Stimulated activated CD8-positive, alpha-beta memory T cell treated with anti-CD3 and anti-CD28 coated beads, Interleukin-2, amount 100 ng/mL, for 1 hour (primary cell): Measurements from ENCODE around the gene MPZL1.

ENCODE experiments used
- DNase-seq, 2 donors: peaks; one replicate each; pipeline ENCODE4 v3.0.0-alpha.2; 2020; ENCODE audit warnings: low read depth in 2 of 2

The MPZL1 gene

DNA sequence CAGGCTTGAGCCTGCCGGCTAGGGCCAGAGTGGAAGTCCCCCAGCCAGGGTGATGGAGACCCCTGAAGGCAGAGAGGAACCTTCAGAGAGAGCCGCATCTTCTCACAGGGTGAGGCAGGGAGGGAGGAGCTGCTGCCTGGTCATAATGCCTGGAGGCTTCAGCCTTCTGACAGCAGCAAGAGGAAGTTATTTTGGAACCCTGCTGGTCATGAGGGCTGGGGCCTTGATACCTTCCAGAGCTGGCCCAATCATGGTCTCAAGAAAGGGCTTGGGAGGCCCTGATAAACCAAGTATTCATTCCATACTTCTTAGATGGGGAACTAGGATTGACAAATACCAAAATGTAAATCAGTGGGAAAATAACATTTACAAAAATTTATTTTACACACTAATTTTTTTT, 26.6 kb upstream of the MPZL1 start:
- no peak for DNase-seq

DNA sequence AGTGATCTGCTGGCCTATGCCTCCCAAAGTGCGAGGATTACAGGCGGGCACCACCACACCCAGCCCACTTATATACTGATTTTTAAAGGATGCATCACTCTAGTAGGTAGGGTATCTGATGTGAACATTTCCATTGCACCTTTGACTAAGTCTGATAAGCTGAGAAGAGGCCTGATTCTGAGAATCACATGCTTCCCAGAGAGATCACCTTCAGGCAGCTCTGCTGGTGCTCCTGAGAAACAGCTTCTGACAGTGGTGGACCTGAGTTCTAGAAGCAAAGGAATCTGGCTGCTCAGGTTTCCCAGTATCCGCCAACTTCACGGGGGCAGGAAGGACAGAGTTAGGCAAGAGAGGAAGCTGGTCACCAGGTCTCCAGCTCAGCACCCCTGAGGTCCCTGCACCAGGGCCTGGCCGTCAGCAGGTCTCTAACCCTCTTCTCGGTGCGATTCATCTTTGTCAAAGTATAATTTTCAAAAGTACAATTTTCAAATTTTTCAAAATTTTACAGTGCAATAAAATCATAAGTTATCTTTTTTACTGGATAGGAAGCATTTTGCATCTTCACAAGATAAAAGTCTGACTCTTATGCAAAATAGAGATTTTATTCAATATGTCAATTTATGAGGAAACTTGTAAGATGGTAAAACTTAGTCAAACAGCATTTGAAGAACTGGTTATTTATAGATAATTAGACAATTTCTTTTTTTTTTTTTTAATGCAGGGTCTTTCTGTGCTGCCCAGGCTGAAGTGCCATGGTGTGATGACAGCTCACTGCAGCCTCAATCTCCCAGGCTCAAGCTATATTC, 25.8 kb upstream of the MPZL1 start:
- DNase-seq: no peak

DNA sequence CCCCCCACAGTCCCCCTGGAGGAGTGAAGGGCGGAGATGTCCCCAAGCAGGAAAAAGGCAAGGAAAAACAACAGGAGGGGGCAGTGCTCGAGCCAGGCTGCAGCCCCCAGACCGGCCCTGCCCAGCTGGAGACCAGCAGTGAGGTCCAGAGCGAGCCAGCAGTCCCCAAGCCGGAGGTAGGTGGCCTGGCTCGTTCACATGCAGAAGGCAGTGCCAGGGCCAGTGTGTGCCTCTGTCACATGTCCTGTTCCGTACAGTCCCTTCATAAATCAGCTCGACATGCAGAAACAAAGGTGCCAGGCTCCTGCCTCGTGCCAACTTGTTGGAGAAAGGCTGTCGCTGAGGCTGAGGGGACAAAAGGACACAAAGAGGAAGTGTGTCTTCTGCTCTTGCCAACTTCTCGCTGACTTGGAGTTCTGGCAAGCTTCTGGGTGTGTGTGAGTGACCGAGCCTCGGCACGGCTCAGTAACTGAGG, 24.1 kb upstream of the MPZL1 start:
- DNase-seq: no peak

DNA sequence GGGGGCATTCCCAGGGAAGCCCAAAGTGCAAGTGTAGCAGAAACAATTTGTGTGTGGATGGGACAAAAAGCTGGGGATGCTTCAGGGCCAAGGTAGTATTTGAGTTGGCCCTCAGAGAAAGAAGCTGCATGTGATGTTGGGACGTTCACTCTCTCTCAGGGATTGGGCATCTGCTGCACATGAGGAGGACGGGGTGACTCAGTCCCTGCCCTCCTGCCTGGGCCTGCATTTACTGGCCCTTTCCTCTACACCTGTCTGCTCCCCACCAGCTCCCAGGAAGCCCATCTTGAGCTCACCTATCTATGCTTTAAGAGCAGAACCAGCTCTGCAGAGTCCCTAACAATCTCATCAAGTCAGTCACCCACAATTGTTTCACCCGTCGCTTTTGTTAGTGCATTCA, 23.5 kb upstream of the MPZL1 start:
- no peak for DNase-seq

DNA sequence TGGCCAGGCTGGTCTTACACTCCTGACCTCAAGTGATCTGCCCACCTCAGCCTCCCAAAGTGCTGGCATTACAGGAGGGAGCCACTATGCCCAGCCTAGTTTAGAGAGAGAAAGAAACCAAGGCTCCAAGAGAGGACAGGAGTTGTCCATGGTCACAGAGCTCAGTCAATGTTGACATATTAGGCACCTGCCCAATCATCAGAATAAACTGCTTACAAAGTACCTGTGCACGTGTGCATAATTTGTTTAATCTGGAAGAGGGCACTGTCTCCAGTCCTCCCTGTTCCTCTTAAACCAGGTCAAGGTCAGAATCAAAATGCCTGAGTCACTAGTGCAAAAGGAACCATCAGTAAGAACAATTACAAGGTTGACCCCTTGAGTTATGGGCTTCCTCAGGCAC, 20.3 kb upstream of the MPZL1 start:
- DNase-seq: no peak

DNA sequence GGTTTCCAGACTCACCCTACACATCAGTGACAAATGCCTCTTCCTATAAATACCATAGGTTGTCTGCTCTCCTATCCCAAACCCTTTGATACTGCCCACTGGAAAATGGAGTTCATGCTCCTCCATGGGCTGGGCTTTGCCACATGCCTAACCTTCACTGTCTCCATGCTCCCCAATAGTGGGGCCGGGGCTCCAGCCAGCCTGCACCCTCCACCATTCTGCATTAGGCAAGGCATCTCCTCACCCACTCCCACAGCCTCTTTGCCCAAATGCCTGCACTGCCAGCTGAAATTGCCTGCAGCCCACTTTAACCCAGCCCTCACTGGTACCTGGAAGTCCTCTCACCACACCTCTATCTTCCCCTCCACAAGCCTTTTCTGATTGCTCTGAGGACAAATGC, 18.2 kb upstream of the MPZL1 start:
- no peak for DNase-seq

DNA sequence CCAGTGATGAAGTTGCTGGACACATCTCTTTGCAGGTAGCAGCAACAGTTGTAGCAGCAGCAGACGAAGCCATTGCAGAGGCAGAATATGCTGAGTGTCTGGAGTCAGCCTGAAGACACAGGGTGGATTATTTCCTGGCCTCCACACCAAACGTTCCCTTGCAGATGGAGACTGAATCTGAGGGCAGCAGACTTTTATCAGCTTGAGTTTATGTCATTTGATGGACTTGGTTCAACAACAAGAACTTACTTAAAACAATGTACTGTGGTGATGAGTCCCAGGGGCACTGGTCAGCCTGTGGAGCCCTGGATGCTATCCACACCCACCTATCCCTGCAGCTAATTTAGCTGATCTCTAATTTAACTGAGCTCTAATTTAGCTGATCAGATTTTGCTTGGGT, 17.1 kb upstream of the MPZL1 start:
- no peak for DNase-seq

DNA sequence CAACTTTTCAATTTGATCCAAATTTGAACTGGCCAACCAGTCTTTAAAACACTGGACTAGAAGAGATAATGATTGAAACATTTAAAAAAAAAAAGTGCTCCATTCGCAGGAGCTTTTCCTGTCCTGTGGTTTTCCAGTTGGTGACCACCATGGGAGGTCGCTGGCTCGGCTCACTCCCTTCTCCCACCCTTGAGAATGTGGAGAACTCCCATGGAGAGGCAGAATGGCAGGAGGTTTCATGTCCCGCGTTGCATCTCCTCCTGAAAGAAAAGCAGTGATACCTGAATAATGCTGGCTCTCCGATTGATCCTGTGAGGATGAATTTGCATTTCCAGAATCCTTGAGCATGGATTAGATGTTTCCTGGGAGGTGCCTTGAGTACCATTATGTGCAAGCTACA, 16.5 kb upstream of the MPZL1 start:
- no peak for DNase-seq

DNA sequence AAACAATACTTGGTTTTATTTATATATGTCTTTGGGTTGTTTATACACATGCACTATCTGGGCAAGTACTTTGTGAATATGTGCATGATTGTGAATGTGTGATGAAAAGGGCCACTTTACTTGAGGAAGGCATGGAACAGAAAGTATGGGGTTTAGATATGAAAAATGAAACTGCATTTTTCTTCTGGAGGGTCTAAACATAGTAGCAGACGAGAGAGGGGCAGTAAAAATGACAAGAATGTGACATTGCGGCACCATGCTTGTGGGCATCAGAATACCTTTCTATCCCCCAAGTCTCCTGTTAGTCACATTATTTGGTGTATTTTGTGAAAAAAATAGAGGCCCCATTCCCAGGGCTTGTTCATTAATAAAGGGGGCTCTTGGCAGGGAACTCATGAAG, 15.4 kb upstream of the MPZL1 start:
- DNase-seq: no peak

DNA sequence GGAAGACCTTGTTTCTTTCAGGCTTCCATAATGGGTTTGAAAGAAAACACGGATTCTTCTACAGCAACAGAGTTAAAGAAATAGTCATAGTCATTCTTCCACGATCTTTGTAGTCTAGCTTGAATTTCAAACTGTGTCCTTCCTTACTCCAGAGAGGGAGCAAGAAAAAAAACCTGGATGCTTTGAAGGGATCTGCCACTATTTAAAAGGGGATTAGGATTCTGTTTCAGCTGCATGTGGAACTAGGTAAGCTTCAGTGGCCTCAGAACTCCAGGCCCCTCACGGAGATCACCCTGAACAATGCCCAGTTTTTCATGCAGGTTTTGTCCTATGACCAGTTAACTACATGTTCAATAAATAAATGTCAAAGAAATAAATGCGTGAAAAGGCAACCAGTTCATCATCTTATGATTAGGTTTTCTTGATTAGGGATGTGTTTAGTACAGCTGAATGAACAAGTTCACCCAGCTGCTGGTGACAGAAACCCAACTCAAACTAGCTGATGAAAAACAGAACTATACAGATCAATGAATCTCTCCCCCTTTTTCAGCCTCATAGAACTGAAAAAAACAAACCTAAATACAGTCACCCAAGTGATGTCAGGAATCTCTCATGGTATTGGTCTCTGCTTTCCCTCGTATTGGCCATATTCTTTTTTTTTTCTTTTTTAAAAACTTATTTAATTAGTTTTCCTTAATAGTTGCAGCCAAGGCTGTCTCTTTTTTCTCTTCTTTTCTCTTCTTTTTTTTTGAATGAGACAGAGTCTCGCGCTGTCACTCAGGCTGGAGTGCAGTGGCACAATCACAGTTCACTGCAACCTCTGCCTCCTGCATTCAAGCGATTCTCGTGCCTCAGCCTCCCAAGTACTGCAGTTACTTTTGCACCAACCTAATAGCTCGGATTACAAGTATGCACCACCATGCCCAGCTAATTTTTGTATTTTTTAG, 14.6 kb upstream of the MPZL1 start:
- no peak for DNase-seq

DNA sequence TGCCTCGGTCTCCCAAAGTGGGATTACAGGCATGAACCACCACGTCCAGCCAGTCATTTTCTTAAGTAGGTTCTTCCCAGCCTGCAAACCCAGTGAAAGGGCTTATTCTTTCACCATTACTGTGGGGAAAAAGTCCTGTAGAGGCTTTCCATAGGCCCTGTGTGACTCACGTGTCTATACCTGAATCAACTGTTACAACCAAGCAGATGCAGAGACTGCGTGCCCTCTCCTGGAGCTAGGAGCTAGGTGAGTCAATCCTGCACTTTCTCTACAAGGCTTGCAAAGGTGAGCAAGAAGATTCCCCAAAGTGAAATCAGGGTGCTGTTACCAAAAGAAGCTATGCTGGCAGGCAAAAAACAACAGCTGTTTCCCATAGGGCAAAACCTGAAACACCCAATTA, 13.8 kb upstream of the MPZL1 start:
- no peak for DNase-seq

DNA sequence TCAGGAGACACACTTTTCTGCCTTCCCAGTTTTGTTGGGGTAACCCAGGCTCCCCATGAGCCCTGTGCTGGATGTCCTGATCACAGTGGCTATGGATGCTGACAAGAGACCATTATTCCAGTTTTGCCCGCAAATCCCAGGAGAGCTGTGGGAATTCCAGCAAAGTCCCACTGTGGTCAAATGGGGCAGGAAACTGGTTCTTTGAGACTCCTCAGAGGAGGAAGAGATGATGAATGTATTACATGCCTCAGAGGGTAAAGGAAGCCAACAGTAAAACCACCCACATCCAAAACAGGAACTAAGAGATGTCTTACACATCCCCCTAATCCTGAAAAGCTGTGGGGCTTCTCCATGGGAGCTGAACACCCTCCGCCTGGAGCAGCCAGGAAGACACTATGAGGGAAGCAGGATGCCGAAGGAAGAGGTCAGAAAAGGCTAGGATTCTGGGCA, 12.8 kb upstream of the MPZL1 start:
- DNase-seq: no peak

DNA sequence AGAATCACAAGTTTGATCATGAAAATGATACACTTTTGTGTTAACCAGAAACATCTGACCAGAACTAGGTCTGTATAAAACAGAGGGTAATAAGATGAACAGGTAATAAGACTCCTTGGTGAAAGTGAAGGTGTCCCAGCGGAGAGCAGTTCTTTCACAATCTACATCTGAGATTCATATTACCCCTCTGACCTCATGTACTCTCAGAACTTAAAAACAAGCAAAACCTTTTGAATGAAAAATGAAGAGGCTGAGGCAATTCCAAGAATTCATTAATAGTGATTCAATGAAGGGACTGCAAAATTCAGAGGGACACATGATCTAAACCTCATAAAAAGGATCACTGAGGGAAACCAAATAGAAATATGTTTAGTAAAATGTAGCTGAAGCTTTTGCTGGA, 10.9 kb upstream of the MPZL1 start:
- DNase-seq: no peak

DNA sequence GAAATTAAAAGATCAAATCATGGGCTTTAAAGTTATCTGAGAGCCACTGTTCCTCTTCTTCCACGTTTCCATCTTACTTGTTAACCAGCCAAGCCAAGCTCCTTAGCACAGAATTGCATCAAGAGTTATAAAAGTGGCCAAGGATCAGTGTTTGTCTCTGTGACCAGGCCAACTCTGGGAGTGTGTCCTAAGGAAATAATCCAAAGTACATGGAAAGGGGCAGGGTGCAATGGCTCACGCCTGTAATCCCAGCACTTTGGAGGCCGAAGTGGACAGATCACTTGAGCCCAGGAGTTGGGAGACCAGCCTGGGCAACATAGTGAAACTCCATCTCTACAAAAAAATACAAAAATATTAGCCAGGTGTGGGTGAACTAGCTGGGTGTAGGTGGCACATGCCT, 10.0 kb upstream of the MPZL1 start:
- DNase-seq: no peak

DNA sequence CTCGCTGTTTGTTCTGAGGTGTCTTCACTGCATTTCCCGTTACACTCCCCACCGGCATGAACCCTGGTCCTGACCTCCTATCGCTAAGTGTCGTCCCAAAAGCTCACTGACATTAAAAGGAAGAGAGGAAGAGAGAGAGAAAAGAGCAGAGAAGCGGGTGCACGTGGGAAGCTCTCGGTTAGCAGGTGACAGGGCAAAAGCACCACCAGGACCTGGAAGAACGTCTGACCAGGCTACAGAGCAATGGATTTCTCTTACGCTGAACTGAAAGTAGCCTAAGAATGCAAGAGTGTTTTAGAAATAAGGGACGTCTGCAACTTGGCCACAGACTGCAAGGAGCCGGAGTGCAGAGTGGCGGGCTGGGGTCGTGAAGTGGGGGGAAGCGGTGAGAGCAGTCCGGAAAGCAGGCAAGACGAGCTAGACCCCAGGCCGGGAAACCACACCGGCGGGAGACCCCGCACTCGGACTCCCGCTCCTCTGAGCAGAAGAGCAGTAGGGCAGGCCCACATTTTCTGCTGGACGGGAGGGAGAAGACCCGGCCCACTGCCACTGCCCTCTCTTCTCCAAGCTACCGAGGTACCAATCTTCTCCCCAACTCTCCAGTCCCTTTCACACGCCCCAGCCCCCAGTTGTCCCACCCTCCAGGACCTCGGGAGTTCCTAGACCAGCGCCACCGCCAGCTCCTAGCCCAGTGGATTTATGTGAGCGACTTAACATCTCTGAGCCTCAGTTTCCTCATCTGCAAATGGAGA, 8.3 kb upstream of the MPZL1 start:
- DNase-seq: no peak

DNA sequence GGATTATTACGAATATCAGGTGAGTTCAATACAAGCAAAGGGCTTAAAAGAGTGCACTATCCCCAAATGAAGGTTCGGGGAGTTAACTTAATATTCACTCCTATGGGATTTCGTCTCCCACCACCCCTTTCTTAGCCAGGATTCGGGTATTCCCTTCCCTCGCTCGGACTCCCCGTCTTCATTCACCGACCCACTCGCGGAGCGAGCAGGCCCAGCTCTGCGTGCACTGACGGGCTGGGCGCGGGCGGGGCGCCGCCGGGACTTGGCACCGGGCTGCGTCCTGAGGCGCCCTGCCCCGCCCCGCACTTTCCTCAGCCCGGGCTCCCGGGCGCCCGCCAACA, 7.7 kb upstream of the MPZL1 start:
- peak in 1 of 2 donors; percentile 54 for DNase-seq

DNA sequence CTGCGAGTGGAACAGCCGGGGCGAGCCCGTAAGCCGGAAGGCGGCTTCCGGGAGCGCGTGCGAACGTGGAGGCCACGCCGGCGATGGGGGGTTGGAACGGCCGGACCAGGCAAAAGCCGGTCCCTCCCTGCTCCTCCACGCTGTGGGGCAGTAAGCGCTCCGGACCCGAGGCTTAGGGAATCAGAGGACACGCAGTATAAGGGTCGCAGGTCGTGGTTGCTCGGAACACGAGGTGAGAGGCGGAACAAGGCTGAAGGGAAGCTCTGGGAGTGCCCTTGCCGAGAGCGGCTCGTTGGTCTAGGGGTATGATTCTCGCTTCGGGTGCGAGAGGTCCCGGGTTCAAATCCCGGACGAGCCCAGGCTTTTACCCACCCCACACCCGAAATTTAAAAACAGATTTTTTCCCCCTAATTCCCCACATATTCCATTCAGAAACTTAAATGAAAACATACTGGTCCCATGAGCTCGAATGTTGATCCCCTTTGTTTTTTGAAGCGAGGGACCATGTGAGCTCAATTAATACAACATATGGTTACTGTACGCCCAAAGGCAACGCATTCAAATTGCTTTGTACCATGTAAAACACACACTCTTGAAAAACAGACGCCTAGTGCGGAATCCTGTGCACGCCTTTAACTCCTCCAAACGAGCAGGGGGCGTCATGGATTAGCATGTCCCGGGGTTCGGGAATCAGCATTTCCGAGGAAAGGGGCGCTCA, 7.2 kb upstream of the MPZL1 start:
- DNase-seq: peak; percentile 76 to 82

DNA sequence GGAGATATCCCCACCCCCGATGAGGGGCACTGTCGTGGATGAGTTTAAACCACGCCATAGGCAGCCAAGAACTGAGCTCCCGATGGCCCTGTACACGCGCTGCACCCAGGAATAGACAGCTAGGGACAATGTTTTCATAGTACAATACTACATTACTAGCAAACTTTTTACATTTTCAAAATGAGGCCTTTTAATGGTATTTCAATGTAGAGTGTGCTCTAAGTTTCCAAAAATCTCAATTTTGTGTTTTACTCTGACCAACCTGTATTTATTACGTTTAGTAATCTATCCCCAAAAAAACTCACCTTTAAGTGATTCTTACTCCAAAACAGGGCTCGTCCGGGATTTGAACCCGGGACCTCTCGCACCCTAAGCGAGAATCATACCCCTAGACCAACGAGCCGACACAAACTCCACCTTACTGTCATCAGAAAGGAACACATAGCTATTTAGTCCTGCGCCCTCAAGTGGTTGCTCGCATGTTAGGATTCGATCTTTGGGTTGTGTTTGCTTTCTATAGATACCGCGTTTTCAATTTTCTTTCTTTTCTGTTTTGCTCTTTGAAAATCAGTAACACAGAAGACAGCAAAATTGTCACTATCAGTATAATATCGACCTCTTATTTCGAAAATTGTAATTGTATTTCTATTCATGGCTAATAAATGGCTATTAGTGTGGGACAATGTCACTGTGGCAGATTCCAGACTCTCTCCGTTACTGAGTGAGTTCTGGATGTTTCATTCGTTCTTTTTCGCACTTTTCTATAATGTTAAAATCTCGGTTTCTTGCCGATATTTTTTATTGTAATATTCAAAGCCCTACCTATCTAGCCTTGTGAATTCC, 6.4 kb upstream of the MPZL1 start:
- DNase-seq: peak; percentile 67 to 74

DNA sequence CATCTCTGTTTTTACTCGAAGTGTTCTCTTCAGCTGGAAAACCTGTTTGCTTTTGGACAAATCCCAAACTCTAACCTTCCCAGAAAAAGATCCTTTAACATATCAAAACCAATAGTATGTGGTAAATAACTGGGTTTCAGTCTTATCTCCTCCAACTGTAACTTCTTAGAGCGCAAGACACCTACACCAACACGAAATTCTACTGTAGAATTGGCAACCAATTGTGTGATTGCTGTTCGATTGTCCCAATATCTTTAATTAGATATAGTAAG, 5.8 kb upstream of the MPZL1 start:
- DNase-seq: no peak

DNA sequence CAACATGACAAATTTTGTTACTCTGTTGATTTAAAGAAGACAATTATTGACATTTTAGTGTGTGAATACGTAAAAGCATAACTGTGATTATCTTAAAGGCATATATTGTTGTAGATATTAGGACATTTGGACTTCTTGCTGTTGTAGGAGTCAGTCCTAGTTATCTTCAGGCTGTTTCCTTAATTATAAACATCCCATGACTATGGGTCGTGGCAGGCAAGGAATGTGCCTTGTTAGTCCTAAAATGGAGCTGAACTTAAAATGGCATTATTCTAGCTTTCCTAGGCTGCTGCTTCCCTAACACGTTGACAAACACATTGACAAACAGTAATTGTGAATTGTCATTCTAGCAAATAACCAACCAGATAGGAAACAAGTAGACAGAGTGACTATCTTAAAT, 4.4 kb upstream of the MPZL1 start:
- DNase-seq: no peak
